H9 (cell line): Measurements from ENCODE around the gene SPECC1L. TPM values are rescaled to one million over a fixed set of nuclear protein-coding genes. Genes with fewer than 3 reads are reported as not detected.
A peak's percentile ranks its signal among the peaks of the same experiment; 100 is the strongest.

Experiments used
- DNase-seq: peaks from one replicate; pipeline ENCODE4 v3.0.0-alpha.2; 2017
- H2AFZ ChIP-seq: one replicate; pipeline ENCODE4 v1.6.1; 2013; ENCODE audit warnings: mild to moderate bottlenecking, low read length, control low read depth, moderate library complexity
- H2AK5ac ChIP-seq: 2 replicates; pipeline ENCODE4 v1.6.1; 2013; ENCODE audit warnings: low read length, control low read depth, mixed read lengths; ENCODE audit not compliant: insufficient read length
- H2BK120ac ChIP-seq: one replicate; pipeline ENCODE4 v1.6.1; 2013; ENCODE audit warnings: low read depth, mild to moderate bottlenecking, low read length, control low read depth, inconsistent platforms; ENCODE audit not compliant: poor library complexity, severe bottlenecking
- H2BK12ac ChIP-seq: 2 replicates; pipeline ENCODE4 v1.6.1; 2013; ENCODE audit warnings: low read length, control low read depth, mixed read lengths, low read depth; ENCODE audit not compliant: insufficient read length
- H2BK15ac ChIP-seq: 2 replicates; pipeline ENCODE4 v1.6.1; 2013; ENCODE audit warnings: low read depth, low read length, control low read depth
- H2BK20ac ChIP-seq: one replicate; pipeline ENCODE4 v1.6.1; 2013; ENCODE audit warnings: low read depth, mild to moderate bottlenecking, low read length, control low read depth, inconsistent platforms; ENCODE audit not compliant: poor library complexity, severe bottlenecking
- H2BK5ac ChIP-seq: 2 replicates; pipeline ENCODE4 v1.6.1; 2013; ENCODE audit warnings: low read length, control low read depth, mixed read lengths; ENCODE audit not compliant: insufficient read length
- H3K14ac ChIP-seq: 2 replicates; pipeline ENCODE4 v1.6.1; 2013; ENCODE audit warnings: low read length, control low read depth; ENCODE audit not compliant: insufficient read depth
- H3K18ac ChIP-seq: 2 replicates; pipeline ENCODE4 v1.6.1; 2013; ENCODE audit warnings: low read depth, mild to moderate bottlenecking, mixed read lengths, low read length, control low read depth; ENCODE audit not compliant: insufficient read length
- H3K23ac ChIP-seq: 2 replicates; pipeline ENCODE4 v1.6.1; 2013; ENCODE audit warnings: low read length, control low read depth, mixed read lengths, low read depth; ENCODE audit not compliant: insufficient read length
- H3K23me2 ChIP-seq: 2 replicates; pipeline ENCODE4 v1.6.1; 2013; ENCODE audit warnings: low read depth, mild to moderate bottlenecking, mixed read lengths, low read length, control low read depth; ENCODE audit not compliant: insufficient read length, poor library complexity, severe bottlenecking
- H3K27ac ChIP-seq: 2 replicates; pipeline ENCODE4 v1.5.1; 2013; ENCODE audit warnings: low read length, control low read depth, mixed read lengths, low read depth; ENCODE audit not compliant: insufficient read length
- H3K27me3 ChIP-seq: 2 replicates; pipeline ENCODE4 v1.6.1; 2013; ENCODE audit warnings: low read length, control low read depth, inconsistent platforms; ENCODE audit not compliant: insufficient read depth
- H3K4ac ChIP-seq: 2 replicates; pipeline ENCODE4 v1.6.1; 2013; ENCODE audit warnings: low read depth, mild to moderate bottlenecking, control low read depth, inconsistent platforms, low read length, moderate library complexity
- H3K4me1 ChIP-seq: 2 replicates; pipeline ENCODE4 v1.6.1; 2013; ENCODE audit warnings: low read length, control low read depth, inconsistent platforms; ENCODE audit not compliant: insufficient read depth
- H3K4me2 ChIP-seq: 2 replicates; pipeline ENCODE4 v1.6.1; 2013; ENCODE audit warnings: low read length, control low read depth, mixed read lengths; ENCODE audit not compliant: insufficient read length, insufficient read depth
- H3K56ac ChIP-seq: 2 replicates; pipeline ENCODE4 v1.6.1; 2013; ENCODE audit warnings: low read depth, mild to moderate bottlenecking, mixed read lengths, low read length, control low read depth; ENCODE audit not compliant: insufficient read length
- H3K79me1 ChIP-seq: 2 replicates; pipeline ENCODE4 v1.6.1; 2013; ENCODE audit warnings: low read depth, mild to moderate bottlenecking, moderate library complexity, low read length, control low read depth, inconsistent platforms; ENCODE audit not compliant: insufficient read depth, poor library complexity, severe bottlenecking
- H3K79me2 ChIP-seq: 2 replicates; pipeline ENCODE4 v1.6.1; 2013; ENCODE audit warnings: low read length, control low read depth, inconsistent platforms; ENCODE audit not compliant: insufficient read depth
- H3K9ac ChIP-seq: 2 replicates; pipeline ENCODE4 v1.6.1; 2013; ENCODE audit warnings: low read length, control low read depth, mixed read lengths; ENCODE audit not compliant: insufficient read length; ENCODE audit errors: extremely low read depth
- H3K9me3 ChIP-seq: one replicate; pipeline ENCODE4 v1.6.1; 2013; ENCODE audit warnings: low read depth, low read length, inconsistent platforms; ENCODE audit not compliant: control insufficient read depth
- H3T11ph ChIP-seq: one replicate; pipeline ENCODE4 v1.6.1; 2013; ENCODE audit warnings: mild to moderate bottlenecking, low read length, control low read depth, inconsistent platforms
- H4K20me1 ChIP-seq: one replicate; pipeline ENCODE4 v1.6.1; 2013; ENCODE audit not compliant: control insufficient read depth, insufficient read length, insufficient read depth
- H4K5ac ChIP-seq: 2 replicates; pipeline ENCODE4 v1.6.1; 2013; ENCODE audit warnings: low read depth, mild to moderate bottlenecking, mixed read lengths, low read length, control low read depth; ENCODE audit not compliant: insufficient read length
- H4K8ac ChIP-seq: replicated peaks from 2 replicates; pipeline ENCODE4 v1.6.1; 2013; ENCODE audit warnings: low read length, control low read depth, mixed read lengths, low read depth; ENCODE audit not compliant: insufficient read length
- H4K91ac ChIP-seq: 2 replicates; pipeline ENCODE4 v1.6.1; 2013; ENCODE audit warnings: low read depth, mild to moderate bottlenecking, moderate library complexity, mixed read lengths, low read length, control low read depth; ENCODE audit not compliant: insufficient read length
- H3K27ac Mint-ChIP-seq, 3 experiments: 2 replicates in 2 of 3; 3 replicates in 1 of 3; pipeline ENCODE4 v1.8.0; 2020 to 2021; ENCODE audit warnings: mixed read lengths in 3 of 3, mild to moderate bottlenecking in 1 of 3, moderate library complexity in 1 of 3
- H3K27me3 Mint-ChIP-seq: 2 replicates; pipeline ENCODE4 v1.8.0; 2021; ENCODE audit warnings: low read depth, mild to moderate bottlenecking, moderate library complexity, mixed read lengths
- H3K36me3 Mint-ChIP-seq, 3 experiments: 2 replicates in 2 of 3; 3 replicates in 1 of 3; pipeline ENCODE4 v1.8.0; 2020 to 2021; ENCODE audit warnings: low read depth in 3 of 3, mixed read lengths in 3 of 3; ENCODE audit not compliant: insufficient read depth in 1 of 3
- H3K4me1 Mint-ChIP-seq, 2 experiments: 2 replicates each; pipeline ENCODE4 v1.8.0; 2020; ENCODE audit warnings: mixed read lengths in 2 of 2
- H3K4me3 Mint-ChIP-seq, 2 experiments: 2 replicates in 1 of 2; 3 replicates in 1 of 2; pipeline ENCODE4 v1.8.0; 2020 to 2021; ENCODE audit warnings: mild to moderate bottlenecking in 2 of 2, mixed read lengths in 2 of 2, moderate library complexity in 1 of 2
- H3K9me3 Mint-ChIP-seq, 2 experiments: 2 replicates in 1 of 2; 3 replicates in 1 of 2; pipeline ENCODE4 v1.8.0; 2020; ENCODE audit warnings: mild to moderate bottlenecking in 2 of 2, mixed read lengths in 2 of 2, moderate library complexity in 1 of 2
- WGBS: extraction: QIAGEN DNeasy Blood & Tissue Kit; methylation state at CpG from one replicate; pipeline ENCODE4 v1.1.7; 2013; ENCODE audit warnings: missing lambda C conversion rate, low lambda C conversion rate, mixed read lengths; ENCODE audit not compliant: insufficient read length; ENCODE audit errors: extremely low coverage; 5-methylcytosine and 5-hydroxymethylcytosine counted together
- total RNA-seq: library from RNA; stranded (reverse); gene quantifications from 2 replicates; pipeline ENCODE4 v1.2.1, GENCODE V29; 2021
- TF ChIP-seq, protein P1 (sequence below): fragments of 200-600 bp; sonication (generic); conservative IDR thresholded peaks from 3 replicates; pipeline ENCODE4 v1.8.0; 2021; ENCODE audit warnings: antibody characterized with exemption, mild to moderate bottlenecking

The SPECC1L gene
- total RNA-seq, 1 experiment from 2014 or later: 57.1 TPM

- Histone ChIP-seq H4K91ac (no peak overlapping the region), H4K5ac (no peak overlapping the region), H3K56ac (no peak overlapping the region), H2BK5ac (no peak overlapping the region), H3K23me2 (peaks cover 7% of the 10 kb centered on the region), H2AK5ac (no peak overlapping the region), H3K14ac (no peak overlapping the region), H3K4me2 (no peak overlapping the region), H3K9me3 (no peaks in the 10 kb centered on the region), H3K18ac (no peak overlapping the region), H2AFZ (no peak overlapping the region), H3T11ph (no peak overlapping the region), H2BK120ac (no peak overlapping the region), H2BK15ac (no peak overlapping the region), H3K79me1 (no peaks in the 10 kb centered on the region), H3K79me2 (no peaks in the 10 kb centered on the region), H3K9ac (no peak overlapping the region), H2BK20ac (no peak overlapping the region), H3K4me1 (no peaks in the 10 kb centered on the region; the same call in 1 of the 2 replicates), H3K27ac (no peak overlapping the region), H4K20me1 (no peaks in the 10 kb centered on the region), H3K27me3 (no peaks in the 10 kb centered on the region; the same call in 1 of the 2 replicates), H3K4ac (no peak overlapping the region), H2BK12ac (no peak overlapping the region), H3K23ac (no peak overlapping the region), H4K8ac (no peak overlapping the region)
- Mint-ChIP-seq H3K4me1 (peaks cover 16 to 25% of the 10 kb centered on the region in 2 experiments), H3K4me3 (no peak overlapping the region), H3K9me3 (no peaks in the 10 kb centered on the region; a peak in 1 of 5 replicates), H3K27me3 (peaks cover 33% of the 10 kb centered on the region), H3K36me3 (no peaks in the 10 kb centered on the region; a peak in 2 of 7 replicates), H3K27ac (peak overlapping the region in 2 of 3 experiments; percentile 24 to 85; a peak in 4 of 7 replicates)
- DNase-seq: peak; percentile 91
- TF ChIP-seq, protein P1, sequence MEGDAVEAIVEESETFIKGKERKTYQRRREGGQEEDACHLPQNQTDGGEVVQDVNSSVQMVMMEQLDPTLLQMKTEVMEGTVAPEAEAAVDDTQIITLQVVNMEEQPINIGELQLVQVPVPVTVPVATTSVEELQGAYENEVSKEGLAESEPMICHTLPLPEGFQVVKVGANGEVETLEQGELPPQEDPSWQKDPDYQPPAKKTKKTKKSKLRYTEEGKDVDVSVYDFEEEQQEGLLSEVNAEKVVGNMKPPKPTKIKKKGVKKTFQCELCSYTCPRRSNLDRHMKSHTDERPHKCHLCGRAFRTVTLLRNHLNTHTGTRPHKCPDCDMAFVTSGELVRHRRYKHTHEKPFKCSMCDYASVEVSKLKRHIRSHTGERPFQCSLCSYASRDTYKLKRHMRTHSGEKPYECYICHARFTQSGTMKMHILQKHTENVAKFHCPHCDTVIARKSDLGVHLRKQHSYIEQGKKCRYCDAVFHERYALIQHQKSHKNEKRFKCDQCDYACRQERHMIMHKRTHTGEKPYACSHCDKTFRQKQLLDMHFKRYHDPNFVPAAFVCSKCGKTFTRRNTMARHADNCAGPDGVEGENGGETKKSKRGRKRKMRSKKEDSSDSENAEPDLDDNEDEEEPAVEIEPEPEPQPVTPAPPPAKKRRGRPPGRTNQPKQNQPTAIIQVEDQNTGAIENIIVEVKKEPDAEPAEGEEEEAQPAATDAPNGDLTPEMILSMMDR: peak; percentile 91
- no CpG with 5 or more reads among the region's 9 CpGs for WGBS
Measured at GRCh38 chr22:24421428-24421931, 150.8 kb downstream of the SPECC1L start.
